C4-2B (cell line): Measurements from ENCODE around the gene NT5C3B.

Experiments used
- H3K27ac ChIP-seq: fragments of 450-650 bp; 2 replicates; pipeline ENCODE4 v1.5.1; 2017
- ZFX ChIP-seq: fragments of 450-650 bp; IDR thresholded peaks from 2 replicates; pipeline ENCODE4 v1.6.1; 2017
- TF ChIP-seq, protein P1 (sequence below): fragments of 450-650 bp; conservative IDR thresholded peaks from 2 replicates; pipeline ENCODE4 v1.5.1; 2017; ENCODE audit warnings: mild to moderate bottlenecking

The NT5C3B gene

GRCh38 chr17:41794540-41794975 is 41.5 kb downstream of the NT5C3B start:
- no peak overlapping the region for H3K27ac ChIP-seq
- TF ChIP-seq, protein P1, sequence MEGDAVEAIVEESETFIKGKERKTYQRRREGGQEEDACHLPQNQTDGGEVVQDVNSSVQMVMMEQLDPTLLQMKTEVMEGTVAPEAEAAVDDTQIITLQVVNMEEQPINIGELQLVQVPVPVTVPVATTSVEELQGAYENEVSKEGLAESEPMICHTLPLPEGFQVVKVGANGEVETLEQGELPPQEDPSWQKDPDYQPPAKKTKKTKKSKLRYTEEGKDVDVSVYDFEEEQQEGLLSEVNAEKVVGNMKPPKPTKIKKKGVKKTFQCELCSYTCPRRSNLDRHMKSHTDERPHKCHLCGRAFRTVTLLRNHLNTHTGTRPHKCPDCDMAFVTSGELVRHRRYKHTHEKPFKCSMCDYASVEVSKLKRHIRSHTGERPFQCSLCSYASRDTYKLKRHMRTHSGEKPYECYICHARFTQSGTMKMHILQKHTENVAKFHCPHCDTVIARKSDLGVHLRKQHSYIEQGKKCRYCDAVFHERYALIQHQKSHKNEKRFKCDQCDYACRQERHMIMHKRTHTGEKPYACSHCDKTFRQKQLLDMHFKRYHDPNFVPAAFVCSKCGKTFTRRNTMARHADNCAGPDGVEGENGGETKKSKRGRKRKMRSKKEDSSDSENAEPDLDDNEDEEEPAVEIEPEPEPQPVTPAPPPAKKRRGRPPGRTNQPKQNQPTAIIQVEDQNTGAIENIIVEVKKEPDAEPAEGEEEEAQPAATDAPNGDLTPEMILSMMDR: no peak
- TF ChIP-seq ZFX: no peak

DNA sequence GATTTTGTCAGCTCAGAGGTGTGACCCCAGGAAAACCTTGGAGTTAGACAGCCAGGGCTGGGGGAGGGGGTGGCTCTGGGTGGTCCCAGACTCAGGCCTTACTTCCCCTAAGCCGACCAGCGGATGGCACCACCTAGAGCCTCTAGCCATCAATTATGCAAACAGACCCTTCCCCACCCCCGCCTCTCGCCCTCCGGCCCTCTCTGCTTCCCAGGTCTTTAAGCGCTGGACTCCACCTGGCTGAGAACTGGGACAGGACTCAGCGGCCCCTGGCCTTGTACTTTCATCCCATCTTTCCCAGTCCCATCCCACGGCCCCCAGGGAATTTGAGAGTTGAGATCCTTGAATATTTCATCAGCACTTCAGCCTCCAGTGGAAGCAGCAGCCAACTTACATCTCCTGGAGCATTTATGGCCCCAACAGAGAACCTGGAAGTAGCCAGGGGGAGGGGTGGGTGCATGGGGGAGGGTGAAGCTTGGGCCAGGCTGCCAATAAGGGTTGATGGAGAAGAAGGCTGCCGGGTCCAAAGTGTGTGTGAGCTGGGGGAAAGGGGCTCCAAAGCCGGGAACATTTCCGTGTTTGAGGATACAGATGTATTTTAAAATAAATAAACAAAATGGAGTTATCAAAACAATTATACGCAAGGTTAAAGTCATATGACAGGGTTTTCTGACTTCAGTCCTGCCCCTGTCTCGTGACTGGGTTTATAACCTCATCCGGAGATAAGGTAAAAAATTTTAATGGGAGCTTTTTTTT is 42.1 kb downstream of the NT5C3B start:
- no peak overlapping the region for H3K27ac ChIP-seq
- TF ChIP-seq, protein P1: no peak
- TF ChIP-seq ZFX: no peak

GRCh38 chr17:41792845-41793783 is 42.9 kb downstream of the NT5C3B start:
- no peak overlapping the region for H3K27ac ChIP-seq
- TF ChIP-seq ZFX: no peak
- TF ChIP-seq, protein P1: no peak

DNA sequence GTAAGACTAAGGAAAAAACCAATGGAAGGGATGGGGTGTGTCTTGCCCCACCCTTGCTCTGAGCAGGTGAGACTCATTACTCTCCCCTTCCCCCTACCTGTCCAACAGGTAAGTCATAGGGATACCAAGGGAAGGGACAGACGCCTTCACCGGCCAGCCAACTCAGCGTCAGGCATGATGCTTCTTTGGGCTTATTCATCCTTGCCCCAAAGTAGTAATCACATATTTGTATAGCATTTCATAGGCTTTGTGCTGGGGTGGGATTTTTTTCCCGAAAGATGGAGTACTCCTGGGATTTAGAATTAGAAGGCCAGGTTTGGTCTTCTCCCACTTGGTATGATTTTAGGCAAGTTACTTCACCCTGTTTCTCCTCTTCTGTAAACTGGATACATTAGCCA is 49.0 kb downstream of the NT5C3B start:
- peak overlapping the region; percentile 85 for H3K27ac ChIP-seq
- TF ChIP-seq, protein P1: no peak
- no peak for TF ChIP-seq ZFX

DNA sequence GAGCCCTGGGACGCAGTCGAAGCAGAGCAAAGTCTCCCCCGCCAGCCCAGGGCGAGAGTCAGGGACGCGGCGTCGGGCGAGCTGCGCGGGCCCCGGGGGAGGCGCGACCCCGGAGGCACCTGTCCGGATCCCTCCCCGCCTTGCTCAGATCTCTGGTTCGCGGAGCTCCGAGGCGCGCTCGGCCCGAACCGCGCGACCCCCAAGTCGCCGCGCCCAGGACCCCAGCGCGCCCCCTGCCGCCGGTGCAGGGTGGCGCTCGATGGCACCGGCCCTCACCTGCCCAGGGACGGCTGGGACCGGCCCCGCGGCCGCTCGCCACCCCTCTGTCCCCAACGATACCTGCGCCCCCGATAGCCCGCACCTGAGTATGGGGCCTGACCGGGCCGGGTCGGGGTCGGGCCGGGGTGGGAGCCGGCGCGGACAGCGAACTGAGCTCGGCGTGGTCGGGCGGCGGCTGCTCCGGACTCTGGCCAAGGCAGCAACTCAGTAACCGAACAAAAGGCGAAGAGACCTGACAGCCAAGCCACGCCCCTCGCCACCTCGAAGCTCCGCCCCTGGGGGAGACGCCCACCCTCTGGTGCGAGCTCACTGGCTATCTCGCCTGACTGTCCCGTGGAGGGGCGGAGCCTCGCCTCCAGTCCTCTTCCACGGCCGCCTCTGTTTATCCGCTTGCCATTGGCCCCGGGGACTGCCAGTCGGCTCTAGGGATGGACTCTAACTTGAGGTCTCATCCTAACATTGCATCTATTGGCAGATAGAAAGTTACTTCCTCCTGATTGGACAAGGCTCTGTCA is 49.6 kb downstream of the NT5C3B start, which contains the start of gene JUP:
Gene JUP (minus strand): TSS at position 485 of the 794 bp plus-strand sequence. CDS start 14,857 bp downstream, outside the sequence.
- TF ChIP-seq, protein P1: peak; percentile 98
- peak; percentile 60; the same call in 1 of the 2 replicates for TF ChIP-seq ZFX
- H3K27ac ChIP-seq: peak within 1 kb of the TSS; percentile 85

DNA sequence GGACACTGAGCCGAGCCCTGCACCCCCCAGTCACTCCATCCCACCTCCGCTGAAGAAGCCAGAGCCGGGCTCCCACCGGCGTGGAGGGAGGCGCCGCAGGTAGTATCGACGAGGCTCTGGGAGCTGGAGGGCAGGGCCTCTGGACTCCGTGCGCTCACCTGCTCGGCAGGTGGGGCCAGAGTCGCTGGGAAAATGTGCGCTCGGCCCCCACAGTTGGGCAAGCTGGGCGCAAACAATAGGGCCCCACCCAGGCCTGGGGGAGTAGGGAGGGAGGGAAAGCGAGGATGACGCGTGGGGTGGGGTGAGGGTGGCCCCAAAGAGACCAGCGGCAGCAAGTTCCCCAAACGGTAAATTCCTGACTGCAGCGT is 50.2 kb downstream of the NT5C3B start:
- peak overlapping the region; percentile 85 for H3K27ac ChIP-seq

More for the DNA sequence above, 50.2 kb downstream of the NT5C3B start:
- TF ChIP-seq ZFX: no peak
- TF ChIP-seq, protein P1: no peak
